Spleen (tissue), 7 donors: Measurements from ENCODE around the gene WDR83.

Experiments used
- POLR2A ChIP-seq, 3 donors: fragments of 450-650 bp; IDR thresholded peaks; one replicate each; pipeline ENCODE4 v1.5.1; 2017; ENCODE audit warnings: antibody characterized with exemption in 3 of 3, mild to moderate bottlenecking in 1 of 3
- TF ChIP-seq, protein P1 (sequence below), 11 experiments: fragments of 200-600 bp in 7 of 11; fragments of 450-650 bp in 4 of 11; sonication (generic) in 4 of 11; IDR thresholded peaks in 8 of 11; conservative IDR thresholded peaks in 3 of 11; 1 replicate in 7 of 11; 2 replicates in 4 of 11; pipeline versions ENCODE4 v1.4.0 to v1.8.0; 2016 to 2021; ENCODE audit warnings: antibody characterized with exemption in 11 of 11, inconsistent platforms in 4 of 11, mild to moderate bottlenecking in 1 of 11
- donor health status: DM: no; HTN: no; CAD: no; lungs with moderate emphysema.
- donor health status: DM: no; HTN: no; CAD: no.
- donor health status: DM: no; HTN: no; CAD: no.

DNA sequence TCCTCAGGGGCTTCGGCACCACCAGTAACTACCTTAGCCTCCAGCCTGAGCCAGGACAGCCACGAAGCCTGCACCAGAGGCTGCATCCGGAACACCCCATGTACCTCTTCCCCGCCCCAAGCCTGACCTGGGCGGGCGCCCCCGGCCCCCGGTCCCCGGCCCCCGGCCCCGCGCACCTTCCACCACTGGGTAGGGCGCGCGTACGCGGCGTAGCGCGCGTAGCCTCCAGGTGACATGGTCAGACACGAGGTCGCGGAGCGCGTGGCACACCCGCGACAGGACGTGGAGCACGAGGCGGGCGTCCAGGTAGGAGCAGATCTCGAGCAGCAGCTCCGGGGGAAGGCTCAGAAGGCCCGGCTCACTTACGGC, 29.4 kb downstream of the WDR83 start:
- TF ChIP-seq, protein P1, sequence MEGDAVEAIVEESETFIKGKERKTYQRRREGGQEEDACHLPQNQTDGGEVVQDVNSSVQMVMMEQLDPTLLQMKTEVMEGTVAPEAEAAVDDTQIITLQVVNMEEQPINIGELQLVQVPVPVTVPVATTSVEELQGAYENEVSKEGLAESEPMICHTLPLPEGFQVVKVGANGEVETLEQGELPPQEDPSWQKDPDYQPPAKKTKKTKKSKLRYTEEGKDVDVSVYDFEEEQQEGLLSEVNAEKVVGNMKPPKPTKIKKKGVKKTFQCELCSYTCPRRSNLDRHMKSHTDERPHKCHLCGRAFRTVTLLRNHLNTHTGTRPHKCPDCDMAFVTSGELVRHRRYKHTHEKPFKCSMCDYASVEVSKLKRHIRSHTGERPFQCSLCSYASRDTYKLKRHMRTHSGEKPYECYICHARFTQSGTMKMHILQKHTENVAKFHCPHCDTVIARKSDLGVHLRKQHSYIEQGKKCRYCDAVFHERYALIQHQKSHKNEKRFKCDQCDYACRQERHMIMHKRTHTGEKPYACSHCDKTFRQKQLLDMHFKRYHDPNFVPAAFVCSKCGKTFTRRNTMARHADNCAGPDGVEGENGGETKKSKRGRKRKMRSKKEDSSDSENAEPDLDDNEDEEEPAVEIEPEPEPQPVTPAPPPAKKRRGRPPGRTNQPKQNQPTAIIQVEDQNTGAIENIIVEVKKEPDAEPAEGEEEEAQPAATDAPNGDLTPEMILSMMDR (IDR thresholded peaks at IDR 0.05 in 8 of 11, conservative IDR thresholded peaks at IDR 0.05 in 3 of 11), result no peak
- TF ChIP-seq POLR2A (IDR thresholded peaks at IDR 0.05), result no peak
